PFSK-1 (cell line): ENCODE data around the gene NT5C1A.

ENCODE experiments used
- FOXP2 ChIP-seq: optimal IDR thresholded peaks from 2 replicates; pipeline ENCODE3; 2011; ENCODE audit warnings: borderline replicate concordance, control low read depth, inconsistent platforms; ENCODE audit not compliant: insufficient read depth; ENCODE audit errors: extremely low read length, extremely low read depth
- POLR2AphosphoS5 ChIP-seq: IDR thresholded peaks from 2 replicates; pipeline ENCODE4 v1.6.1; 2012; ENCODE audit warnings: low read depth, mild to moderate bottlenecking, control low read depth, low read length, moderate library complexity
- SIN3A ChIP-seq: IDR thresholded peaks from 2 replicates; pipeline ENCODE4 v1.6.1; 2012; ENCODE audit warnings: mild to moderate bottlenecking, low read length, moderate library complexity, borderline replicate concordance; ENCODE audit not compliant: insufficient read depth
- TAF1 ChIP-seq: IDR thresholded peaks from 2 replicates; pipeline ENCODE4 v1.6.1; 2012; ENCODE audit warnings: low read length, control low read depth, borderline replicate concordance; ENCODE audit not compliant: insufficient read depth
- TF ChIP-seq, protein P1 (sequence below), 2 experiments: IDR thresholded peaks; 2 replicates each; pipeline versions ENCODE4 v1.6.1 to v1.8.0; 2011 to 2012; ENCODE audit warnings: low read depth in 2 of 2, low read length in 2 of 2, control low read depth in 1 of 2, inconsistent platforms in 1 of 2, mild to moderate bottlenecking in 1 of 2, moderate library complexity in 1 of 2; ENCODE audit not compliant: insufficient read depth in 1 of 2

NT5C1A gene

DNA sequence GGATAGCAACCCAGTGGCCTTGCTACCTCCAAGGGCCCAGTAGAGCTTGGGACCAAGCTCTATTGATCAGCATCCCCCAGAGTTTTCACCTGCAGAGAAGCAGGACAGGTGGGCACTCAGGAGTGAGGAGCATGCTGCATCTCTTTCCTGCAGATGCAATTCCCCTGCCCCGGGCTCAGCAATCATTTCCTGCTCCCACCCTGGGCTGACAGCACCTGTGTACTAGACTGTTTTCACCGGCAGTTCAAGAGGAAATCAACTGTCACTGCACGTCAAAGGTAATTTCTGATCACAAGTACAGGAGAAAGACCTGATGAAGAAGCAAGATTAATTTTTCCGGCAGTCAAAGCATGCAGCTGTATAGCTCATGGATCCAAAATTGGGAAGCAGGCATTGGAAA is 8.8 kb upstream of the NT5C1A start:
- TF ChIP-seq SIN3A (no peak), TAF1 (no peak), FOXP2 (no peak), POLR2AphosphoS5 (no peak)
- TF ChIP-seq, protein P1, sequence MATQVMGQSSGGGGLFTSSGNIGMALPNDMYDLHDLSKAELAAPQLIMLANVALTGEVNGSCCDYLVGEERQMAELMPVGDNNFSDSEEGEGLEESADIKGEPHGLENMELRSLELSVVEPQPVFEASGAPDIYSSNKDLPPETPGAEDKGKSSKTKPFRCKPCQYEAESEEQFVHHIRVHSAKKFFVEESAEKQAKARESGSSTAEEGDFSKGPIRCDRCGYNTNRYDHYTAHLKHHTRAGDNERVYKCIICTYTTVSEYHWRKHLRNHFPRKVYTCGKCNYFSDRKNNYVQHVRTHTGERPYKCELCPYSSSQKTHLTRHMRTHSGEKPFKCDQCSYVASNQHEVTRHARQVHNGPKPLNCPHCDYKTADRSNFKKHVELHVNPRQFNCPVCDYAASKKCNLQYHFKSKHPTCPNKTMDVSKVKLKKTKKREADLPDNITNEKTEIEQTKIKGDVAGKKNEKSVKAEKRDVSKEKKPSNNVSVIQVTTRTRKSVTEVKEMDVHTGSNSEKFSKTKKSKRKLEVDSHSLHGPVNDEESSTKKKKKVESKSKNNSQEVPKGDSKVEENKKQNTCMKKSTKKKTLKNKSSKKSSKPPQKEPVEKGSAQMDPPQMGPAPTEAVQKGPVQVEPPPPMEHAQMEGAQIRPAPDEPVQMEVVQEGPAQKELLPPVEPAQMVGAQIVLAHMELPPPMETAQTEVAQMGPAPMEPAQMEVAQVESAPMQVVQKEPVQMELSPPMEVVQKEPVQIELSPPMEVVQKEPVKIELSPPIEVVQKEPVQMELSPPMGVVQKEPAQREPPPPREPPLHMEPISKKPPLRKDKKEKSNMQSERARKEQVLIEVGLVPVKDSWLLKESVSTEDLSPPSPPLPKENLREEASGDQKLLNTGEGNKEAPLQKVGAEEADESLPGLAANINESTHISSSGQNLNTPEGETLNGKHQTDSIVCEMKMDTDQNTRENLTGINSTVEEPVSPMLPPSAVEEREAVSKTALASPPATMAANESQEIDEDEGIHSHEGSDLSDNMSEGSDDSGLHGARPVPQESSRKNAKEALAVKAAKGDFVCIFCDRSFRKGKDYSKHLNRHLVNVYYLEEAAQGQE (IDR thresholded peaks at IDR 0.05; ENCODE audit: insufficient read depth in 1 of 2, low read depth in 2 of 2, low read length in 2 of 2): no peak

DNA sequence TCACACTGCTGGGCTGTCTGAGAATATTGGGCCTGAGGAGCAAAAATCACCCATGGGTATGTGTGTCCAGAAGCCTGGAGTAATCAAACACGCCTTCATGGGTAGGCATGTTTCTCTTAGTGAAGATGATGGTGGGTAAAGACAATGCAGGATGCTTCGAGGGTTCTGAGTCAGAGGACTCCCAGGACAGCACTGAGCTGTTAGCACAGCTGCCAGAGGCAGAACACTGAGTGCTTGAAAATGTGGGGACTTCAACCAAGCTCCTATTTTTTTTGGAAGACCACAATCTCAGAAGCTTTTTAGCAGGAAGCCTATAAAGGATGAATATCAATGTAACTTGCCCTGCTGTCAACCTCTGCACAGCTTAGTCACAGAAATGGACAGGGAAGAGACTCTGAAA is 7.9 kb upstream of the NT5C1A start:
- no peak for TF ChIP-seq SIN3A
- no peak for TF ChIP-seq TAF1
- TF ChIP-seq, protein P1 (IDR thresholded peaks at IDR 0.05; ENCODE audit: insufficient read depth in 1 of 2, low read depth in 2 of 2, low read length in 2 of 2): no peak
- no peak for TF ChIP-seq FOXP2
- no peak for TF ChIP-seq POLR2AphosphoS5

DNA sequence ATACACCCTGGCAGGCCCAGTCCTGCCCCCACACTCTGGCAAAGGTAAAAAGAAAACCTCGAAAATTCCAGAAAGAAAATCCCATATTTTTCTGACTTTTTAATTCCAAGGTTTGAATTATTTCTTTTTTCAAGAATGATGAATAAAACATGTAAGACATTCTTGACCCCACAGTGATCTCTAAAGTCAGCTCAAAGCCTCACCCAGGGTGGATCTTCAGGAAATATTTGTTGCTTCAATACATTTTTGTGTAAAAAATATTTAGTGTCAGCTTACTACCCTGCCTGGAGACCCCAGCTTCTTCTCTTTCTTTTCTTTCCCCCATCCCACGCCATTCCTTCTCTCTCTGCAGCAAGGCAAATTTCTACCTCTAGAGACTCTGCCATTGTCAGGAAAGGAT is 7.0 kb upstream of the NT5C1A start:
- TF ChIP-seq, protein P1 (IDR thresholded peaks at IDR 0.05; ENCODE audit: insufficient read depth in 1 of 2, low read depth in 2 of 2, low read length in 2 of 2): no peak
- no peak for TF ChIP-seq SIN3A
- no peak for TF ChIP-seq TAF1
- TF ChIP-seq POLR2AphosphoS5: no peak
- no peak for TF ChIP-seq FOXP2

DNA sequence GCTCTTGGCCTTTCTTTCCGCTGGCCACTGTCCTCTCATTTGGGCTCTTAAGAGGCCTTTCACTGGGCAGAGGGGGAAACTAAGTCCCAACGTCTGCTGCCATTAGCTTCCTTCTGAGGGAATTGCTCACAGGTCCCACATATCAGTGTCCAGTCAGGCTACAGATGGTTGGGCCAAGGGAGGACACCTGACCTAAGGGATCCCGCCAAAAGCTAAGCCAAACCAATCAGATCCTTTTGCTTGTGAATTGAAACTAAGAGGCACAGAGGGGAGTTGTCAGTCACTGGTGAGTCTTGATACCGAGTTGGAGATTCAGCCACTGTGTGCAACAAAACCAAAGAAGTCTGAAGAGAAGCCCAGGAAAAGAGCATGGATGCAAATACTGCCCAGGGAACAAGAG is 5.7 kb upstream of the NT5C1A start:
- TF ChIP-seq POLR2AphosphoS5 (no peak), FOXP2 (no peak), TAF1 (no peak), SIN3A (no peak)
- TF ChIP-seq, protein P1 (IDR thresholded peaks at IDR 0.05; ENCODE audit: insufficient read depth in 1 of 2, low read depth in 2 of 2, low read length in 2 of 2): no peak

DNA sequence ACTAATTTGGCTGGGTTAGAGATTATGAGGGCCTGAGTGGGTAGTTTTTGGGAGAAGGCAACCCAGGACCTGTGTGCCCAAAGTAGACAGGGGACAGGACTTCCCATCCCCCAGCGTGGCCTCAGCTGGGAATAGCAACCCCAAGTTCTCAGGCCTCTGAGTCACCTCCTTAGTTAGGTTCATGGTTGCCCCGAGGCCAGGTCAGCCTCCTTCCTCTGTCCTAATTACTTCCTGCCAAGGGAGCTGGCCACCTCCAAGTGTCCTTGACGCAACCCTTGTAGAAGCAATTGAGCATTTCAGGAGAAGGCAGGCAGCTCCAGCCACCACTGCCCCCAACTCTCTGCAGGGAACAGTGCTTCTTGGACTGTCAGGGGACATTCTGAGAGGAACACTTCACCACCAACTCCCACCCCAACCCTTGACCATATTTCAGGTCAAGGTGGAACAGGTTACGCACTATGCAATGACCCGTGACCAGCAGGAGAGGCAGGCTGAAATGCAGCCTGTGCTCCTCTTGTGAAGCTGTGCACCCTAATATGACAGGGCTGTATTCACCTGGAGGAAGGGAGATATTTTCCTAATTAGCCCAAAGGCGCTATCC is 5.1 kb upstream of the NT5C1A start:
- TF ChIP-seq SIN3A (no peak), FOXP2 (no peak), TAF1 (no peak), POLR2AphosphoS5 (no peak)
- TF ChIP-seq, protein P1 (IDR thresholded peaks at IDR 0.05; ENCODE audit: insufficient read depth in 1 of 2, low read depth in 2 of 2, low read length in 2 of 2): no peak
